GM23248 (cell line): ENCODE data around the gene KRT78.

Experiments
- EZH2 ChIP-seq: fragments of 200-600 bp; sonication (generic); IDR thresholded peaks from 2 replicates; pipeline ENCODE4 v1.6.1; 2018; ENCODE audit warnings: antibody characterized with exemption, mild to moderate bottlenecking; ENCODE audit not compliant: insufficient read depth, poor library complexity, severe bottlenecking
- EZH2phosphoT487 ChIP-seq: fragments of 200-600 bp; sonication (generic); IDR thresholded peaks from 2 replicates; pipeline ENCODE4 v1.6.1; 2018; ENCODE audit warnings: antibody characterized with exemption, moderate library complexity, mild to moderate bottlenecking, low read depth; ENCODE audit not compliant: insufficient read depth

- TF ChIP-seq EZH2phosphoT487: no peak
- no peak for TF ChIP-seq EZH2
Measured at GRCh38 chr12:52891044-52891443, 42.2 kb upstream of the KRT78 start.
